GM12892 (cell line): ENCODE measurements around the gene TAF11L12. TPM values are rescaled to one million over a fixed set of nuclear protein-coding genes. Genes with fewer than 3 reads are reported as not detected.
"Not testable (repeated sequence)": the region's sequence is repeated elsewhere in the genome, so short reads cannot be mapped to it uniquely, and the experiment has no call there.

Experiments used
- DNase-seq: peaks from one replicate; pipeline ENCODE4 v3.0.0; 2011; ENCODE audit not compliant: insufficient read length
- FAIRE-seq: peaks from 2 replicates; lab custom pipeline; 2011; peaks lifted over from hg19 to GRCh38; lab: Jason Lieb, UNC
- POLR2A ChIP-seq: IDR thresholded peaks from 2 replicates; pipeline ENCODE4 v1.6.1; 2011; ENCODE audit warnings: low read depth, low read length, control low read depth
- POLR2AphosphoS5 ChIP-seq: IDR thresholded peaks from 2 replicates; pipeline ENCODE4 v1.6.1; 2011; ENCODE audit warnings: low read depth, low read length, control low read depth
- TAF1 ChIP-seq: IDR thresholded peaks from 2 replicates; pipeline ENCODE4 v1.6.1; 2011; ENCODE audit warnings: low read depth, mild to moderate bottlenecking, control low read depth, low read length, borderline replicate concordance
- polyA plus RNA-seq: library from polyadenylated mRNA; unstranded; fragments of >200 nt; gene quantifications from one replicate; pipeline ENCODE4 v1.2.1, GENCODE V29; 2012; ENCODE audit warnings: missing spikeins, inconsistent platforms; ENCODE audit not compliant: missing spikeins

TAF11L12 gene
- not detected for polyA plus RNA-seq

GRCh38 chr5:17610092-17610491 lies at the start of gene TAF11L12:
TSS of gene TAF11L12 (plus strand) at chr5:17610392.
- DNase-seq, FAIRE-seq: not testable (repeated sequence)

DNA sequence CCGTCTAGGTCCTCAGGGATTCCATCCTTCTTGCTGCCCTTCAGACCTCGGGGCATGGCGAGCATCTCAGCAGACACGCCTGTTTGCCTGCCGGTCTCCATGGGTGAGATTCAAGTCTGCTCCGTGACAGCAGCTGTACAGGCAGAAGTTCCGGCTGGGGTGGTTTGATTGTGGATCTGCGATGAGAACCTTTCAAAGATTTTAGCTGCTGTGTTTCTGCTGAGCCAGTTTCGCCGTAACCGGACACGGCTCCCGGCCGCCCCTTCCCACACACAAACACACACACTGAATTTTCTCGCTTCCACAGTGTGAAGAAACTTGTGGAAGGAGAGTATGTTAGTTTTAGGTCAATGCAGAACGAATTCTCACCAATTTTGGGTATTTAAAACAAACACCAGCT lies 24.5 kb upstream of the TAF11L12 start, which contains the start of gene TAF11L7:
TSS of gene TAF11L7 (minus strand) at position 101 of the 400 bp plus-strand sequence.
- FAIRE-seq, DNase-seq: not testable (repeated sequence)

DNA sequence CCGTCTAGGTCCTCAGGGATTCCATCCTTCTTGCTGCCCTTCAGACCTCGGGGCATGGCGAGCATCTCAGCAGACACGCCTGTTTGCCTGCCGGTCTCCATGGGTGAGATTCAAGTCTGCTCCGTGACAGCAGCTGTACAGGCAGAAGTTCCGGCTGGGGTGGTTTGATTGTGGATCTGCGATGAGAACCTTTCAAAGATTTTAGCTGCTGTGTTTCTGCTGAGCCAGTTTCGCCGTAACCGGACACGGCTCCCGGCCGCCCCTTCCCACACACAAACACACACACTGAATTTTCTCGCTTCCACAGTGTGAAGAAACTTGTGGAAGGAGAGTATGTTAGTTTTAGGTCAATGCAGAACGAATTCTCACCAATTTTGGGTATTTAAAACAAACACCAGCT lies 19.3 kb upstream of the TAF11L12 start, which contains the start of gene TAF11L8:
TSS of gene TAF11L8 (minus strand) at position 101 of the 400 bp plus-strand sequence.
- not testable (repeated sequence) for FAIRE-seq, DNase-seq

GRCh38 chr5:17594255-17594654 lies 15.9 kb upstream of the TAF11L12 start, which contains the start of gene TAF11L9:
TSS of gene TAF11L9 (minus strand) at chr5:17594394.
- DNase-seq, FAIRE-seq: not testable (repeated sequence)

DNA sequence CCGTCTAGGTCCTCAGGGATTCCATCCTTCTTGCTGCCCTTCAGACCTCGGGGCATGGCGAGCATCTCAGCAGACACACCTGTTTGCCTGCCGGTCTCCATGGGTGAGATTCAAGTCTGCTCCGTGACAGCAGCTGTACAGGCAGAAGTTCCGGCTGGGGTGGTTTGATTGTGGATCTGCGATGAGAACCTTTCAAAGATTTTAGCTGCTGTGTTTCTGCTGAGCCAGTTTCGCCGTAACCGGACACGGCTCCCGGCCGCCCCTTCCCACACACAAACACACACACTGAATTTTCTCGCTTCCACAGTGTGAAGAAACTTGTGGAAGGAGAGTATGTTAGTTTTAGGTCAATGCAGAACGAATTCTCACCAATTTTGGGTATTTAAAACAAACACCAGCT lies 12.5 kb upstream of the TAF11L12 start, which contains the start of gene TAF11L10:
TSS of gene TAF11L10 (minus strand) at position 101 of the 400 bp plus-strand sequence.
- not testable (repeated sequence) for DNase-seq, FAIRE-seq

DNA sequence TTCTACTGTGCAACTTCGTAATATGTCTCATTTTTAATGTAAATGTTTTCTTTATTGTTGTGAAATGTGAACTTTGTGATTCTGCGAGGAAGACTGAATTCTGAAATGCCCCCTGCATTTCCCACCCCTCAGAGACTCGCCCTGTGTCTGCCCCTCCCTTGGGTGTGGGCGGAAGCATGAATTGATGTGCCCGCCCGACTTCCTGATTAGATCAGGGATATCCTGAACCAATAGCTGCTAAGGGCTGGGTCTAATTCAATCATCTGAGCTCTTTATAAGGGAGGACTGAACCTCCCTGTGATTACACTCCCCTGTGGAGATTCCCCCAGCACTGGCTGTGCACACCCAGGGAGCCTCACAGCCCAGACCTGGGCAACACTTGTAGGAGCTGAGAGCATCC lies 6.3 kb upstream of the TAF11L12 start, which contains the start of gene TAF11L11:
TSS of gene TAF11L11 (plus strand) at position 304 of the 400 bp plus-strand sequence.
- DNase-seq, result not testable (repeated sequence)

GRCh38 chr5:17604951-17605350 lies 5.2 kb upstream of the TAF11L12 start:
- DNase-seq (no peak), FAIRE-seq (no peak)
- TF ChIP-seq TAF1, result no peak
- no peak for TF ChIP-seq POLR2A
- TF ChIP-seq POLR2AphosphoS5, result no peak

More for the DNA sequence above, 6.3 kb upstream of the TAF11L12 start, which contains the start of gene TAF11L11:
- FAIRE-seq, result not testable (repeated sequence)

DNA sequence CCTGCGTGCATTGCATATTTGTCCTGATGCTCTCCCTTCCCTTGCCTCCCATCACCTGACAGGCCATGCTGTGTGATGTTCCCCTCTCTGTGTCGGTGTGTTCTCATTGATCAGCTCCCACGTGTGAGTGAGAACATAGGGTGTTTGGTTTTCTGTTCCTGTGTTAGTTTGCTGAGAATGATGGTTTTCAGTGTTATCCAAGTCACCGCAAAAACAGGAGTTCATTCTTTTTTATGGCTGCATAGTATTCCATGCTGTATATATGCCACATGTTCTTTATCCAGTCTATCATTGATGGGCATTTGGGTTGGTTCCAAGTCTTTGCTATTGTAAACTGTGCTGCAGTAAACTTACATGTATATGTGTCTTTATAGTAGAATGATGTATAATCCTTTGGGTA lies 2.7 kb upstream of the TAF11L12 start:
- FAIRE-seq, DNase-seq: not testable (repeated sequence)

- no peak for TF ChIP-seq TAF1
- no peak for TF ChIP-seq POLR2AphosphoS5
- no peak for TF ChIP-seq POLR2A
- FAIRE-seq, result no peak
- no peak for DNase-seq
Observed at GRCh38 chr5:17614872-17615605, 4.8 kb downstream of the TAF11L12 start.

- TF ChIP-seq TAF1 (no peak), POLR2AphosphoS5 (no peak), POLR2A (no peak)
- no peak for DNase-seq
- no peak for FAIRE-seq
Observed at GRCh38 chr5:17619354-17619753, 9.2 kb downstream of the TAF11L12 start.

DNA sequence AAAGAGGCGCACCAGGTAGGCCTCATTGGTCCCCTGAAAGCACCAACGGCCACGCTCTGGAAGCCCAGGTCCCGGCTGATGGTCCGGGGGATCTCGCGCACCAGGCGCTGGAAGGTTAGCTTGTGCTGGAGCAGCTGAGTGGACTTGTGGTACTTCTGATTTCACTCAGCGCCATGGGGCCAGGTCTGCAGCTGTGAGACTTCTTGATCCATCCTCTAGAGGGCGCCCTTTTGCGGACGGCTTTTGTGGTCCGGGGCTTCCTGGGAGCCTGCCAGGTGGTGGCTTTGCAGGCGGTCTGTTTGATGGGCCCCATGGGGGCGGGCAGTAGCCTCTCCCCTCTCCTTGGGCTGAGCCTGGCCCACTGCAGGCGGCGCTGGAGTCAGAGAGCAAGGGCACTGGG lies 10.4 kb downstream of the TAF11L12 start:
- FAIRE-seq (no peak), DNase-seq (no peak)
- TF ChIP-seq TAF1, result no peak
- TF ChIP-seq POLR2A, result no peak
- no peak for TF ChIP-seq POLR2AphosphoS5

DNA sequence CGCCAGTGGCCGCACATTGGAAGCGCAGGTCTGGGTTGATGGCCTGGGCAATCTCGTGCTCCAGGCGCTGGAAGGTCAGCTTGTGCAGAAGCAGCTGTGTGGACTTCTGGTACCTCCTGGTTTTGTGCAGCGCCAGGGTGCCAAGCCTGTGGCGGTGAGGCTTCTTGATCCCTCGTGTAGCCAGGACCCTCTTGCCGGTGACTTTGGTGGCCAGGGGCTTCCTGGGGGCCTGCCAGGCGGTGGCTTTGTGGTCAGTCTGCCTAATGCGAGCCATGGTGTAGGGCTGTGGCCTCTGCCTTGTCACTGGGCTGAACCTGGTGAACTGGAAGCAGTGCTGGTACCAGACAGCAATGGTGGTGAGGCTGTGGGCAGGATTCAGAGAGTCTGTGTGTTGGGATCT lies 15.5 kb downstream of the TAF11L12 start:
- DNase-seq (no peak), FAIRE-seq (no peak)
- no peak for TF ChIP-seq POLR2AphosphoS5
- TF ChIP-seq POLR2A, result no peak
- no peak for TF ChIP-seq TAF1

GRCh38 chr5:17631788-17632187 lies 21.6 kb downstream of the TAF11L12 start, which contains the start of gene TAF11L13:
TSS of gene TAF11L13 (plus strand) at chr5:17632088.
- not testable (repeated sequence) for FAIRE-seq, DNase-seq

DNA sequence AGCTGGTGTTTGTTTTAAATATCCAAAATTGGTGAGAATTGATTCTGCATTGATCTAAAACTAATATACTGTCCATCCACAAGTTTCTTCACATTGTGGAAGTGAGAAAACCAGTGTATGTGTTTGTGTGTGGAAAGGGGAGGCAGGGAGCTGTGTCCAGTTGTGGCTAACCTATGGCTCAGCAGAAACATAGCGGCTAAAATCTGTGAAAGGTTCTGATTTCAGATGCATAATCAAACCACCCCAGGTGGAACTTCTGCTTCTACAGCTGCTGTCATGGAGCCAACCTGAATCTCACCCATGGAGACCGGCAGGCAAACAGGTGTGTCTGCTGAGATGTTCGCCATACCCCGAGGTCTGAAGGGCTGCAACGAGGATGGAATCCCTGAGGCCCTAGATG lies 24.0 kb downstream of the TAF11L12 start, which contains the start of gene TAF11L14:
TSS of gene TAF11L14 (plus strand) at position 301 of the 400 bp plus-strand sequence.
- TF ChIP-seq TAF1, result no peak
- TF ChIP-seq POLR2A, result no peak
- no peak for TF ChIP-seq POLR2AphosphoS5
- FAIRE-seq (no peak), DNase-seq (no peak)

DNA sequence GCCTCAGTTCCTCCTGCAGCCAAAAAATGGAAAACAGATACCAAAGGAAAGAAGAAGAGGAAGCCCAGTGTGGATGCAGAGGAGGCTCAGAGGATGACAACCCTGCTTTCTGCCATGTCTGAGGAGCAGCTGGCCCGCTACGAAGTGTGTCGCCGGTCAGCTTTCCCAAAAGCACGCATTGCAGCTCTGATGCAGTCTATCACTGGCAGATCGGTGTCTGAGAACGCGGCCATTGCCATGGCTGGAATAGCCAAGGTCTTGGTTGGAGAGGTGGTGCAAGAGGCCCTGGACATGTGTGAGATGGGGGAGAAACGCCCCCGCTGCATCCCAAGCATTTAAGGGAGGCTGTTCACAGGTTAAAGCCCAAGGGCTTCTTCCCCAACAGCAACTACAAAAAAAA lies 39.0 kb downstream of the TAF11L12 start:
- not testable (repeated sequence) for FAIRE-seq, DNase-seq

DNA sequence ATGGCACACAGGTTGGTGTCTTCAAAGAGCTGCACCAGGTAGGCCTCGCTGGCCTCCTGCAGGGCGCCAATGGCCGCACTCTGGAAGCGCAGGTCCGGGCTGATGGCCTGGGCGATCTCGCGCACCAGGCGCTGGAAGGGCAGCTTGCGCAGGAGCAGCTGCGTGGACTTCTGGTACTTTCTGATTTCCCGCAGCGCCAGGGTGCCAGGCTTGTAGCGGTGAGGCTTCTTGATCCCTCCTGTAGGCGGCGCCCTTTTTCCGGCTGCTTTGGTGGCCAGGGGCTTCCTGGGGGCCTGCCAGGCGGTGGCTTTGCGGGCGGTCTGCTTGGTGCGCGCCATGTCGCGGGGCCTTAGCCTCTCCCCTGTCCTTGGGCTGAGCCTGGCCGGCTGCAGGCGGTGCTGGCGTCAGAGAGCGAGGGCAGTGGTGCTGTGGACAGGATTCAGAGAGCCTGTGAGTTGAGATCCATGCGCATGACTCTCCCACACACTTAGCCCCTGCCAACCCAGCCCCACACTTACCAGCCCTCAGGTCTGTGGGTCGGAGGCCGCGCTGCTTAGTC lies 45.1 kb downstream of the TAF11L12 start:
- not testable (repeated sequence) for DNase-seq, FAIRE-seq
